ENCODE results near the gene BRD2.
A peak's percentile ranks its signal among the peaks of the same experiment; 100 is the strongest.

BRD2 gene

GRCh38 chr6:33017018-33017417 is 48.6 kb downstream of the BRD2 start:
- in situ Hi-C loops (cut with MboI; ENCODE audit: low pct_unique_long_range_greater_than_20kb, low sequenced_read_pairs) = no loop called here
- no peak for DNase-seq

DNA sequence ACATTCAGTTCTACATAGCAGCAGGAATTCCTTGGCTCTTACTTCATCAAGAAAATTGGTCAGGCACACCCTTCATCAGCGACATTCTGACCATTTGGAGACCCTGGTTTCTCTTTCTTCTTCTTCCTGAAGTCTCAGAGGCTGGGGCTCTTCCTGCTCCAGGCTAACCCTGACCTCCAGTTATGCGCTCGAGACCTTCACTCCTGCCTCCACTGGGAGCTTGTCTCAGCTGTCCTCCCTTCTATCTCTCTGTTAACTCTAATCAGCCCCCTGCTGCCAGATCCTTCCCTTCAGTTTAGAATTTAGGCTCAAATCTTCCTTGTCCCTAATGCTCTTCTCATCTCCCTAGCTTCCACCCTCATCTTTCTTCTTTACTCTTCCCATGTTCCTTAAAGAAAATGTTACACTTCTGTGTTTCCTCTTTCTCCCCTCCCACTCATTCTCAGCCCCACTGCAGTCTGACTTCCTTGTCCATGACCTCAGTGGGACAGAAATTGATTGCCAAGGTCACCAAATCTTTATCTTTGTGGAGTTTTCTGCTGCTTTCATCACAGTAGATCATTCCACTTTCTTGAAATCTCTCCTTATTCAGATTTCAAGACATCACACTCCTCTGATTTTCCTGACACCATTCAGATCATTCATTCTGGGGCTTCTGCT is 49.4 kb downstream of the BRD2 start:
- in situ Hi-C loops (cut with MboI; ENCODE audit: low pct_unique_long_range_greater_than_20kb, low sequenced_read_pairs) = no loop called here
- peak; percentile 32 for DNase-seq

GRCh38 chr6:33018418-33018817 is 50.0 kb downstream of the BRD2 start:
- DNase-seq = no peak
- in situ Hi-C loops (cut with MboI; ENCODE audit: low pct_unique_long_range_greater_than_20kb, low sequenced_read_pairs) = no loop called here

GRCh38 chr6:33018904-33019303 is 50.5 kb downstream of the BRD2 start:
- peak; percentile 53 for DNase-seq
- in situ Hi-C loops (cut with MboI; ENCODE audit: low pct_unique_long_range_greater_than_20kb, low sequenced_read_pairs) = no loop called here

- DNase-seq = no peak
- in situ Hi-C loops (cut with MboI; ENCODE audit: low pct_unique_long_range_greater_than_20kb, low sequenced_read_pairs) = no loop called here
Observed at GRCh38 chr6:33019372-33019771, 51.0 kb downstream of the BRD2 start.

DNA sequence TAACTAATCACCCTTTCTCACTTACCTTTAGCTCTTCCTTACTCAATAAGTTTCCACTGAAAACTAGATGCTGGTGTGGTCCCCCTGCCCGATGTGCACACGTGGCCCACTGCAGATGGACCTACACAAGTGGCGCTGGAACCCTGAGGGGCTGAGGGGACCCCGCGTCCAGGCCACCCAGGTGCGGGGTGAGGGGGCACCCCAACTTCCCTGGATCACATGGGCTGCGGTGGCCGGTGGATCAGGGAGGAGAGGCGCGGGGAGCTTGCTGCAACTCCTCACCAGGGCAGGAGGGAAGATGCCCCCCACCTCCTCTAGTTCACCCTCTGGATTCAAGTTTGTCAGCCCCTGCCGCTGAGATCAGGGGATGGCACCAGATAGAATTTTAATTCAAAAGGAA is 53.5 kb downstream of the BRD2 start:
- in situ Hi-C loops (cut with MboI; ENCODE audit: low pct_unique_long_range_greater_than_20kb, low sequenced_read_pairs) = no loop called here
- DNase-seq = no peak

DNA sequence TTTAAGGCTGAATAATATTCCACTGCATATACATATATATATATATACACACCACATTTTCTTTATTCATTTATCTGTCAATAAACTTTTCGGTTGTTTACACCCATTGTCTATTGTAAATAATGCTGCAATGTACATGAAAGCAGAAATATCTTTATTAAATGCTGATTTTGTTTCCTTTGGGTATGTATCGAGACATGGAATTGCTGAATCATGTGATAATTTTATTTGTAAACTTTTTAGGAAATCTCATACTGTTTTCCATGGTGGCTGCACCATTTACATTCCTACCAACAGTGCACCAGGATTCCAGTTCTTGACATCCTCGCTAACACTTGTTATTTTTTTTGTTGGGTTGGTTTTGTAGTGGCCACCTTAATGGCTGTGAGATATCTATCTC is 55.1 kb downstream of the BRD2 start:
- in situ Hi-C loops (cut with MboI; ENCODE audit: low pct_unique_long_range_greater_than_20kb, low sequenced_read_pairs) = no loop called here
- DNase-seq = no peak

DNA sequence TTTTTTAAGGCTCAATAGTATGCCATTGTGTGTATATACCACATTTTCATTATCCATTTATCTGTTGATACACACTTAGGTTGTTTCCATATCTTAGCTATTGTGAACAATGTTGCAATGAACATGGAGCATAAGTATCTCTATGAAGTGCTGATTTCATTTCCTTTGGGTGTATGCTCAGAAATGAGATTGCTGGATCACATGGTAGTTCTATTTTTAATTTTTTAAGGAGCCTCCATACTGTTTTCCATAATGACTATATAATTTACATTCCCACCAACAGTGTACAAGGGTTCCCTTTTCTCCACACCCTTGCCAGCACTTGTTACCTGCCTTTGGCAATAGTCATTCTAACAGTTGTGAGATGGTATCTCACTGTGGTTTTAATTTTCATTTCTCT is 56.1 kb downstream of the BRD2 start:
- DNase-seq = no peak
- in situ Hi-C loops (cut with MboI; ENCODE audit: low pct_unique_long_range_greater_than_20kb, low sequenced_read_pairs) = no loop called here

- in situ Hi-C loops (cut with MboI; ENCODE audit: low pct_unique_long_range_greater_than_20kb, low sequenced_read_pairs) = no loop called here
- peak; percentile 30 for DNase-seq
Observed at GRCh38 chr6:33028220-33028849, 59.9 kb downstream of the BRD2 start.

- in situ Hi-C loops (cut with MboI; ENCODE audit: low pct_unique_long_range_greater_than_20kb, low sequenced_read_pairs) = no loop called here
- peak; percentile 52 for DNase-seq
Observed at GRCh38 chr6:33029328-33030184, 61.2 kb downstream of the BRD2 start.

GRCh38 chr6:33030245-33030644 is 61.9 kb downstream of the BRD2 start:
- no peak for DNase-seq
- in situ Hi-C loops (cut with MboI; ENCODE audit: low pct_unique_long_range_greater_than_20kb, low sequenced_read_pairs) = no loop called here
